Fibroblast of lung (primary cell): Measurements from ENCODE around the gene DOK3. TPM values are rescaled to one million over a fixed set of nuclear protein-coding genes. Genes with fewer than 3 reads are reported as not detected.

Source experiments
- DNase-seq, 2 donors: peaks; one replicate each; pipeline versions ENCODE4 v3.0.0 to v3.0.0-alpha.2; 2010; ENCODE audit warnings: low read depth in 2 of 2
- H2AFZ ChIP-seq: 2 replicates; pipeline ENCODE4 v1.5.1; 2012; ENCODE audit warnings: low read length, control low read depth, inconsistent platforms
- H3K27ac ChIP-seq: 2 replicates; pipeline ENCODE4 v1.5.1; 2011; ENCODE audit warnings: low read length, control low read depth; ENCODE audit not compliant: insufficient read depth
- H3K27me3 ChIP-seq: 2 replicates; pipeline ENCODE4 v1.5.1; 2011; ENCODE audit warnings: mild to moderate bottlenecking, low read length; ENCODE audit not compliant: control insufficient read depth, insufficient read depth
- H3K36me3 ChIP-seq: 2 replicates; pipeline ENCODE4 v1.5.1; 2011; ENCODE audit warnings: low read length; ENCODE audit not compliant: control insufficient read depth, insufficient read depth
- H3K4me1 ChIP-seq: 2 replicates; pipeline ENCODE4 v1.5.1; 2011; ENCODE audit warnings: low read length; ENCODE audit not compliant: control insufficient read depth, insufficient read depth; ENCODE audit errors: extremely low read depth
- H3K4me2 ChIP-seq: 2 replicates; pipeline ENCODE4 v1.5.1; 2011; ENCODE audit warnings: low read length, control low read depth; ENCODE audit not compliant: insufficient read depth; ENCODE audit errors: extremely low read depth
- H3K4me3 ChIP-seq, 4 experiments: fragments of 200-600 bp in 1 of 4; sonication (generic) in 1 of 4; replicated peaks in 1 of 4; 2 replicates each; pipeline ENCODE4 v1.5.1; 2011 to 2016; ENCODE audit warnings: low read length in 4 of 4, low read depth in 3 of 4, mild to moderate bottlenecking in 3 of 4, control low read depth in 2 of 4, inconsistent platforms in 1 of 4, mixed read lengths in 1 of 4; ENCODE audit not compliant: insufficient read depth in 1 of 4; ENCODE audit errors: control extremely low read depth in 1 of 4
- H3K79me2 ChIP-seq: 2 replicates; pipeline ENCODE4 v1.5.1; 2012; ENCODE audit warnings: mild to moderate bottlenecking, low read length, inconsistent platforms; ENCODE audit not compliant: control insufficient read depth, insufficient read depth
- H3K9ac ChIP-seq: 2 replicates; pipeline ENCODE4 v1.5.1; 2011; ENCODE audit warnings: mild to moderate bottlenecking, low read length, control low read depth; ENCODE audit not compliant: insufficient read depth
- H3K9me3 ChIP-seq: 2 replicates; pipeline ENCODE4 v1.5.1; 2012; ENCODE audit warnings: low read depth, low read length; ENCODE audit not compliant: control insufficient read depth, insufficient read depth
- H4K20me1 ChIP-seq: 2 replicates; pipeline ENCODE4 v1.5.1; 2011; ENCODE audit warnings: low read length; ENCODE audit not compliant: control insufficient read depth, insufficient read depth; ENCODE audit errors: extremely low read depth
- EZH2 ChIP-seq: IDR thresholded peaks from 2 replicates; pipeline ENCODE4 v1.5.1; 2012; ENCODE audit warnings: low read length, control low read depth, mild to moderate bottlenecking; ENCODE audit errors: missing control alignments
- polyA plus RNA-seq, 2 donors: library from polyadenylated mRNA; depleted of rRNA in 1 of 2; stranded (reverse) in 1 of 2; unstranded in 1 of 2; fragments of >200 nt; gene quantifications; 2 replicates each; pipeline ENCODE4 v1.2.1, GENCODE V29; 2011 to 2012; ENCODE audit warnings: missing spikeins in 1 of 2
- total RNA-seq: library from RNA; depleted of rRNA; stranded (reverse); fragments of >200 nt; gene quantifications from 2 replicates; pipeline ENCODE4 v1.2.1, GENCODE V29; 2014
- TF ChIP-seq, protein P1 (sequence below), 2 donors: IDR thresholded peaks in 1 of 2; conservative IDR thresholded peaks in 1 of 2; 1 replicate in 1 of 2; 2 replicates in 1 of 2; pipeline ENCODE4 v1.5.1; 2011 to 2012; ENCODE audit warnings: low read length in 2 of 2, control low read depth in 1 of 2, inconsistent platforms in 1 of 2, low read depth in 1 of 2, mild to moderate bottlenecking in 1 of 2

The DOK3 gene
- total and polyA plus RNA-seq, 2 donors (not counting 1 experiment from before 2014, with no cell fraction given) = 0.99 to 1.5 TPM

DNA sequence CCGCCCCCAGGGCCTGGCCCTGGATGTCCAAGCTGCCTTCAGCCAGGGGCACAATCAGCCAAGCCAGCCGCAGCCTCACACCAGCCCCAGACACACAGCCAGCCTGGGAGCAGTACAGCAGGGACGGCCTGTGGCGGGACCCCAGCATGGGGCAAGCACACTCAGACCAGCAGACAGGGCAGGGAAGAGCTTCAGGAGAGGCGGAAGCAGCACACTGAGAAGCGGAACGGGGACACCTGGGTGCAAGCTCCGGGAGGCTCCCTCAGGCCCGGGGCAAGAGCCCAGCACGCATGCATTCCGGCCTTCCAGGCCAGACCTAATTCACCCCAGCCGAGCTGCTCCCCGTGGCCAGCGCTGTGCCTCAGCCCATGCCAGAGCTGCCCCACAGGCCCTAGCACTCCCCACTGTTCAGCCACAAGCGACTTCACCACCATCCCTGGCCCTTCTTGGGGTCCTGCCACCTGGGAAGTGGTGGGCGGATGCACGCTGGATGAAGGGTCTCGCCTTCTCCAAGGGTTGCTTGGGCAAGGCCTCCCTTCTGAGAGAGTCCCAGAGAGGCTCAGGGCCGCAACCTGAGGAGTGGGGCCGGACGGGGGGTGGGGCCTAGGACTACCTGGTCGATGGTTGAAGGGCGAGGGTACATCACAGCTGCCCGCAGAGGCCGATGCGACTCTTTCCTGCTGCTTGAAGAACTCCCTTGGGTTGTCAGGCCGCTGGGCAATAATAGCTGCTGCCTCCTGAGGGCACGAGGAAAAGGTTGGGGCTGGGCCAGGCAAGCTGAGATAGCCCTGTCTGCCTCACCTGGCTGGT lies 49.6 kb downstream of the DOK3 start:
- peaks cover 4% of the 10 kb centered on the region for H3K4me1 ChIP-seq
- peaks cover 28% of the 10 kb centered on the region for H3K36me3 ChIP-seq
- no peaks in the 10 kb centered on the region for H3K9me3 ChIP-seq
- H3K79me2 ChIP-seq = no peaks in the 10 kb centered on the region
- H3K27me3 ChIP-seq = no peaks in the 10 kb centered on the region
- no peak overlapping the region for H2AFZ ChIP-seq
- H3K9ac ChIP-seq = no peak overlapping the region
- no peak overlapping the region for H3K4me2 ChIP-seq
- no peaks in the 10 kb centered on the region for H4K20me1 ChIP-seq
- H3K4me3 ChIP-seq = no peak overlapping the region
- TF ChIP-seq, protein P1, sequence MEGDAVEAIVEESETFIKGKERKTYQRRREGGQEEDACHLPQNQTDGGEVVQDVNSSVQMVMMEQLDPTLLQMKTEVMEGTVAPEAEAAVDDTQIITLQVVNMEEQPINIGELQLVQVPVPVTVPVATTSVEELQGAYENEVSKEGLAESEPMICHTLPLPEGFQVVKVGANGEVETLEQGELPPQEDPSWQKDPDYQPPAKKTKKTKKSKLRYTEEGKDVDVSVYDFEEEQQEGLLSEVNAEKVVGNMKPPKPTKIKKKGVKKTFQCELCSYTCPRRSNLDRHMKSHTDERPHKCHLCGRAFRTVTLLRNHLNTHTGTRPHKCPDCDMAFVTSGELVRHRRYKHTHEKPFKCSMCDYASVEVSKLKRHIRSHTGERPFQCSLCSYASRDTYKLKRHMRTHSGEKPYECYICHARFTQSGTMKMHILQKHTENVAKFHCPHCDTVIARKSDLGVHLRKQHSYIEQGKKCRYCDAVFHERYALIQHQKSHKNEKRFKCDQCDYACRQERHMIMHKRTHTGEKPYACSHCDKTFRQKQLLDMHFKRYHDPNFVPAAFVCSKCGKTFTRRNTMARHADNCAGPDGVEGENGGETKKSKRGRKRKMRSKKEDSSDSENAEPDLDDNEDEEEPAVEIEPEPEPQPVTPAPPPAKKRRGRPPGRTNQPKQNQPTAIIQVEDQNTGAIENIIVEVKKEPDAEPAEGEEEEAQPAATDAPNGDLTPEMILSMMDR (conservative IDR thresholded peaks at IDR 0.05 in 1 of 2, IDR thresholded peaks at IDR 0.05 in 1 of 2; ENCODE audit: low read depth in 1 of 2, low read length in 2 of 2) = no peak
- no peak for TF ChIP-seq EZH2
- no peak overlapping the region for H3K27ac ChIP-seq
- DNase-seq = no peak

DNA sequence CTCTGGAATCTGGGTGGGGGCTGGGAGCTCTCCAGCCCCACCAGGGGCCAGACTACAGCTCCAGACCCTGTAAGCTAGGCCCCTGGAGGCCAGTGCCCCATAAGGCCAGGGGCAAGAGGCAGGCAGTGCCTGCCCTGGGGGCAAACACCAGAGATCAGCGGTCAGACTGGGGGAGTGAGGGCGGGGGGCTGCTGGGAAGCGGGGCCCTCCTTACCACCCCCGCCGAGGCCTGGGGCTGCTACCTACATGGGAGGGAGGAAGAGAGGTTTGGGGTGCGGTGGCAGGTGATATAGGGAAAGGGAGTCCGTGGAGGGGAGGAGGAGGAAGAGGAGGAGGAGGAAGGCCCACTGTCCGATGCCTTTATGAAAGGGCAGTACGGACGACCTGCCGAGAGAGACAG lies 50.3 kb downstream of the DOK3 start:
- Histone ChIP-seq H3K9me3 (no peaks in the 10 kb centered on the region), H3K4me1 (peaks cover 4% of the 10 kb centered on the region), H3K9ac (no peak overlapping the region), H3K4me3 (no peak overlapping the region), H3K27me3 (no peaks in the 10 kb centered on the region), H2AFZ (no peak overlapping the region), H3K27ac (no peak overlapping the region), H3K79me2 (no peaks in the 10 kb centered on the region), H4K20me1 (no peaks in the 10 kb centered on the region), H3K36me3 (peaks cover 28% of the 10 kb centered on the region), H3K4me2 (no peak overlapping the region)
- no peak for TF ChIP-seq EZH2
- TF ChIP-seq, protein P1 (conservative IDR thresholded peaks at IDR 0.05 in 1 of 2, IDR thresholded peaks at IDR 0.05 in 1 of 2; ENCODE audit: low read depth in 1 of 2, low read length in 2 of 2) = no peak
- no peak for DNase-seq

DNA sequence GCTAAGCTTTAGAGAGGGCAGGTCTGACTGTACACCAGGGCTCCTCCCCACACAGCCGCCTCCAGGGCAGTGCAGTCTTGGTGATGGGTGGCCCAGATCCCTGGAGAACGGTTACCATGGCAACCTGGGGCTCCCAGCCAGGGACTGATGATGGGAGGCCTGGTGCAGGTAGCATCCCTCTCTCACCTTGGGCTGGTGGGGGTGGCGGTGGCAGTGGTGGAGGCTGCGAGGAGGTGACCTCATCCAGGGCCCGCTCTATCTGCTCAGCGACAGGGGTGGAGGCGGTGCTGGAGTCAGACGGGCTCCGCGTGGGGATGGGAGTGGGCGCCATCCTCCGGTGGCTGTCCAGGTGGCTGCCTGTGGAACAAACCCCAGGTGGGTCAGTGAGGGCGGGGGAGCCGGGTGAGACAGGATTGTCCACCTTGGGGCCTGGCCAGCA lies 50.7 kb downstream of the DOK3 start:
- H3K27me3 ChIP-seq = no peaks in the 10 kb centered on the region
- DNase-seq = peak; percentile 26 to 48
- H3K4me2 ChIP-seq = no peak overlapping the region
- H2AFZ ChIP-seq = no peak overlapping the region
- no peaks in the 10 kb centered on the region for H4K20me1 ChIP-seq
- H3K79me2 ChIP-seq = no peaks in the 10 kb centered on the region
- no peak overlapping the region for H3K4me3 ChIP-seq
- peaks cover 28% of the 10 kb centered on the region for H3K36me3 ChIP-seq
- peaks cover 7% of the 10 kb centered on the region for H3K4me1 ChIP-seq
- H3K27ac ChIP-seq = peak overlapping the region; percentile 85
- no peaks in the 10 kb centered on the region for H3K9me3 ChIP-seq
- TF ChIP-seq, protein P1 (conservative IDR thresholded peaks at IDR 0.05 in 1 of 2, IDR thresholded peaks at IDR 0.05 in 1 of 2; ENCODE audit: low read depth in 1 of 2, low read length in 2 of 2) = no peak
- no peak for TF ChIP-seq EZH2
- H3K9ac ChIP-seq = no peak overlapping the region
